CD4-positive, alpha-beta T cell treated with Interleukin-2 at 100 ng/mL for 4 hours (primary cell): ENCODE results near the gene ENTPD8.

Experiments
- DNase-seq: peaks from one replicate; pipeline ENCODE4 v3.0.0-alpha.2; 2020; ENCODE audit warnings: low spot score

Gene ENTPD8

DNA sequence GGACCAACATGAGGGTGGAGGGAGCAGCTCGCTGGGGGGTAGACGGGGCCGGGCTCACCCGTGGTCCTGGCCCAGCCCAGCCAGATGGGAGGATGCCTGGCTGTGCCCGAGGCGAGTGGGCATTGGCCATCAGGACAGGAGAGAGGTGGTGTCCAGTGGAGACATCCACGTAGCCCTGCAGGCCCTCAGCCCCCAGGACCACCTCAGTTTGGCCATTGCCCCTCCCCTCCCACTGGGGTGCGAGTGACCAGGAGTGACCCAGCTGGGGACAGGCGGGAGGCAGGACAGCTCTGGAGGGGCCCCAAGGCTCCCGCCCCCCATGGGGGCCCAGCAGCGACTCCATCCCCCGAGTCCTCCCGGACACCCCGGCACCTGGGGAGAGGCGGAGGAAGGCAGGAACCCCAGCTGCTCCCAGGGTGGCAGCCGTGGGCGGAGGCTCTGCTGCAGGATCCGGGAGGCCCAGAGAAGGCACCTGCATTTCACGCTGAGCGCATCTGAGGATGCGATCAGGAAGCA, 9.7 kb downstream of the ENTPD8 start:
- no peak for DNase-seq

DNA sequence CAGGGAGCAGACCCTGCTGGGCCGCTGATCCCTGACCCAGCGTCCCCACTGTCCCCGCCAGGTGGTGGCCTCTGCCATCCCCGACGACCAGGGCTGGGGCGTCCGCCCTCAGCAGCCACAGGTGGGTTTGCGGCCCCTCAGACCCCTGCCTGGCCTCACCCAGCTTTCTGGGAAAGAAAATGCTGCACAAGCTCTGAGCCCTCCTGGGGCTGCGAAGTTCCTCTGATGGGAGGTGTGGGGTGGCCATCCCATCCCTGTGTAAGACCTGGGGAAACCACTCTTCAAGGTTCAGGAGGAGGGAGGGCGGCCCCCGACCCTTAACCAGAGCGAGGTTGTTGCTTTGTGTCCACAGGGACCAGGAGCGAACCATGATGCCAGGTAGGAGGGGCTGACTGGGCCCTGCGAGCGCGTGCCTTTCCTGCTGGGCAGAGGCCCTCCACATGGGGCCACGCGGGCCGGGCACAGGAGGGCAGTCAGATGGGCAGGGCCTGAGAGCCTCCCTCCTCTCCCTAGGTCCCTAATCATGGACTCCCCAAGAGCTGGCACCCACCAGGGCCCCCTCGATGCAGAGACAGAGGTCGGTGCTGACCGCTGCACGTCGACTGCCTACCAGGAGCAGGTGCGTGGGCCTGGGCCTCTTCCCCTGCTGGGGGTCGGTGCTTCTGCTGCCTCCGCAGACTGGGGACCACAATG, 10.3 kb downstream of the ENTPD8 start:
- DNase-seq = no peak

- DNase-seq = no peak
Measured at GRCh38 chr9:137429974-137430722, 11.0 kb downstream of the ENTPD8 start.

DNA sequence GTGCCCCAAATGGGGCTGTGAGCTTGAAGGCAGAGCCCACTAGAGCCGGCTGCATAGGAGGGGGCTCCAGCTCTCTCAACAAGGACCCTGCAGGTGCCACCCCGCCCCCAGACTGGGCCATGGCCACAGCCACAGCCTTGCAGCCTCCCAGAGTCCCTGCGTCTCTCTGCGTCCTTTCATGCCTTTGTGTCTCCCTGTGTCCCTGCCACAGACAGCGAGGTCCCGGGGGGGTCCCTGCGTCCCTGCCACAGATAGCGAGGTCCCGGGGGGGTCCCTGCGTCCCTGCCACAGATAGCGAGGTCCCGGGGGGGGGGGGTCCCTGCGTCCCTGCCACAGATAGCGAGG, 11.6 kb downstream of the ENTPD8 start:
- DNase-seq = no peak

DNA sequence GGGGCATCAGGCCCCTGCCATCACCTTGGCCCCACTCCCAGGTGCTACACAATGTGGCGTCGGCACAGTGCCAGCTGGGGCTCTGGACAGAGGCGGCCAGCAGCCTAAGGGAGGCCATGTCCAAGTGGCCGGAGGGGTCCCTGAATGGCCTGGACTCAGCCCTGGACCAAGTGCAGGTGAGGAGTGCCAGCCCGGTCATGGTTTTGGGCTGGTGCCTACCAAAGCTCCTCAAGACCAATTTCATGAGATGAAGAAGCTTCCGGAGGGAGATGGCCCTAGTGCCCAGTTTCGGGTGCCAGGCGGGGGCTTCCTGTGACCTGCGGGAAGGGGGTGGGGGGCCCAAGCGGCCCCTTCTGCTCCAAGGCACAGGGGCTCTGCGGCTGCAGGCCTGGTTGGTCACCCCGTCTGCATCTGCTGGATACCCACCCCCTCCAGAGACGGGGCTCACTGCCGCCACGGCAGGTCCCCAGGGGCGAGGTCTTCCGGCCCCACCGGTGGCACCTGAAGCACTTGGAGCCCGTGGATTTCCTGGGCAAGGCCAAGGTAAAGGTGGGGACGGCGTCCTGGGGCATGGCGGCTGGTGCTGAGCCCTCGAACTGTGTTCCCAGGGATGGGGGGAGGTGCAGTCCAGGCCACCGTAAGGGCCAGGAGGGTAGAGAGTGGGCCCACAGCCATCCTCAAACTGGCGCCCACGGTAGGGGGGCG, 12.2 kb downstream of the ENTPD8 start:
- DNase-seq = no peak

- no peak for DNase-seq
Measured at GRCh38 chr9:137428311-137428630, 12.9 kb downstream of the ENTPD8 start.

- DNase-seq = no peak
Measured at GRCh38 chr9:137427454-137428310, 13.5 kb downstream of the ENTPD8 start.

GRCh38 chr9:137426018-137426681, 15.0 kb downstream of the ENTPD8 start:
- no peak for DNase-seq

DNA sequence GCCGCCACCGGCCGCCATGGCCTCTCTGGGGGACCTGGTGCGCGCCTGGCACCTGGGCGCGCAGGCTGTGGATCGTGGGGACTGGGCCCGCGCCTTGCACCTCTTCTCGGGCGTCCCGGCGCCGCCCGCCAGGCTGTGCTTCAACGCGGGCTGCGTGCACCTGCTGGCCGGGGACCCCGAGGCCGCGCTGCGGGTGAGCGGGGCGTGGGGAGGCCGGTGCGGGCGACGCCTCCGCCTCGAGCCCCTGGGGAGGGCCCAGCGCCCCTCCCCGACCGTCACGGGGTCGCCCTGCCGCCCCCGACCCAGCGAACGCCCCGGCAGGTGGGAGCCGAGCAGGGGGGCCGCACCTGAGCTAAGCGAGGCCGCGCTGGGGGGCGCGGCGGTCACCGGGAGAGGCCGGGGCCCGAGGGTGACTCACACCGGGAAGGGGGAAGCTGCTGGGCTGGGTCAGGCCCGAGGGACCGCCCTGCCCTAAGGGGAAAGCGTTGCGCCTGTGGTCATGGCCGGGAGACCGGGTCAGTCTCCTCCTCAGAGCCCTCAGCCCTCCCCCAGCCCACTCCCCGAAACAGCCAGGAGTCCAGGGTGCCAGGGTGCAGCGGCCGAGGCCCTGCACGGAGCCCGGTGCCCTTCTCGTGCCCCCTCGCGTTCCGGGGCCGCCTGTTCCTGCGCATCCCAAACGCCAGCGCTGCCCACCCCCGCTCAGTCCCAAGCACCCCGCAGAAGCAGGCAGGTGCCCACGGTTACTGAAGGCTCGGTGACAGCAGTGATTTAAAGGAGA, 17.5 kb downstream of the ENTPD8 start:
- no peak for DNase-seq

GRCh38 chr9:137422604-137423513, 18.3 kb downstream of the ENTPD8 start, which contains the start of the genes EXD3 and NOXA1:
Gene EXD3, minus strand, starts transcription at chr9:137423162. Its CDS starts 27,805 bp downstream, at chr9:137395357.
Gene NOXA1, plus strand, starts transcription at chr9:137423393. Its CDS starts 137 bp downstream, at chr9:137423530.
- peak; percentile 92 for DNase-seq

- no peak for DNase-seq
Measured at GRCh38 chr9:137421838-137422603, 19.1 kb downstream of the ENTPD8 start.

DNA sequence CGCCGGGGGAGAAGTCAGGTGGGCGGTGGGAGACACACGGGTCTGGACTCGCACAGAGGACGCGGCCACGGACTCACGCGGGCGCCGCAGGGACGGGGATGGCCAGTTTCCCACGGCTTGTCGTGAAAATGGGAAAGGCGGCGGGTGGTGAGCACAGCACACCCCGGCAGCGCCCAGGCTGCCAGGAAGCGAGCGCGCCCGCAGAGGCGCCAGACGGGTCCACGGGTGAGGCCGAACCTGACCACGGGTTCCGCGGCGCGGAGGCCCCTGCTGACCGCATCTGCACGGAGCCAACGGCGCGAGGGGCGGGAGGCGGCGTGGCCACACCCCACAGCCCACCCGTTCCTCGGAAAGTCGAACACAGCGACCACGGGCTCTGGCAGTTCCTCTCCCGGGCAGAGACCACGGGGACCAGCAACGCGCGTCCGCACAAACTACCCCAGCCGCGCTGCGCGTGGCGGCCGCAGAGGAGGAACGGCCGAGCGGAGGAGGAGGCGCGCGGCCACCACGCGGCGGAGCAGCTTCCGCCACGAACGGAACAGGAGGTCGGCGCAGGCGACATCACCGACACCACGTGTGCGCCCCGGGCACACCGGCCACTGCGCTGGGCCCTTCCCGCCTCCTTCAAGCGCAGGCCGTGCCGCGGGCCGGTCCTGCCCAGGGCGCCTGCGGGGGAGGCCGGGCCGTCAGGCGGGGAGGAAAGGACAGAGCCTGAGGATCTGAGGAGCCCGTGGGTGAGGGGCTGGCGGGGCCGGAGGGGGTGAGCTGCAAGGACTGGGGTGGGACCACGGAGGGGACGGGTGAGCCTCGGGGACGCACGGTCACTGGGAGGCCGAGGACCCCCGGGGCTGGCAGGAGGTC, 23.8 kb downstream of the ENTPD8 start:
- DNase-seq = no peak

DNA sequence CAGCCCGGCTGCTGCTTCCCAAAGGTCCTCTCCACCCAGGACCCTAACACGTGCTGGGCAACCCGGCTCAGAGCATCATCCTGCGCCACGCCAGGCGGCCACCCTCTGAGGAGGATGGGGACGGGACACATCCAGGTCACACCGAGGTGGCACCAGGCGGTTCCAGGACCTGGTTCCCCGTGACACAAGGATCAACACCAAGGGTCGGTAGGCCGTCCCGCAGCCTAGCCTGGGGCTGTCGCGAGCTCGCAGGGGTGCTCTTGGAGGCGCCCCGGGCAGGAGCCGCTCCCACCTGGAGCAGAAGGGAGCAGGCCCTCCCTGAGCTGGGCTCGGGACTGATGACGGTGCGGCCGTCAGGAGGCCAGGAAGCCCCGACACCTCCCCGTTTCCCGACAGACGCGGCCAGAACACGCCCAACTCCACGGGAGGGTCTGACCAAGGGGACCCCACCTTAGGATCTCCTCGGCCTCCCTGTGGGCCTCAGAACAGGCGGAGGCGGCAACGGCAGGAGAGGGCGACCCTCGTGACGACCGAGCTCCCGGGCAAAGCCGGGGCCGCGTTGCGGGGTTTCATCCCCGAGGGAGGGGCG, 24.5 kb downstream of the ENTPD8 start:
- DNase-seq = no peak

- no peak for DNase-seq
Measured at GRCh38 chr9:137416006-137416562, 25.1 kb downstream of the ENTPD8 start.

DNA sequence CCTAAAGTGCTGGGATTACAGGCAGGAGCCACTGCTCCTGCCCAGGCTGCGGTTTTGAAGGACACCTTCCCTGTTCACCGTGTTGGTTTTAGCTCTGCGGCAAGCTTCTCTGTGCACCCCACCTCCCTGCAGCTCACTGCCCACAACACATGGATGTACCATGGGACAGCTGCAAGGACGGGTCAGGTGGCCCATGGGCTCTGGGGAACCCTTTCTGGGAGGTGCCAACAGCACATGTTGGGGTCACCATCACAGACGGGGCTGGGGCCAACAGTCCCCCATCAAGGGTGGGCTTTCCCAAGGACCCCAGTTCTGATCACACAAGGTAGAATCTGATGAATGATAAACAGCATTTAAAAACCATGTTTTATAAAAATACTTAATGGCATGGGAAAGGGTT, 25.7 kb downstream of the ENTPD8 start:
- no peak for DNase-seq

DNA sequence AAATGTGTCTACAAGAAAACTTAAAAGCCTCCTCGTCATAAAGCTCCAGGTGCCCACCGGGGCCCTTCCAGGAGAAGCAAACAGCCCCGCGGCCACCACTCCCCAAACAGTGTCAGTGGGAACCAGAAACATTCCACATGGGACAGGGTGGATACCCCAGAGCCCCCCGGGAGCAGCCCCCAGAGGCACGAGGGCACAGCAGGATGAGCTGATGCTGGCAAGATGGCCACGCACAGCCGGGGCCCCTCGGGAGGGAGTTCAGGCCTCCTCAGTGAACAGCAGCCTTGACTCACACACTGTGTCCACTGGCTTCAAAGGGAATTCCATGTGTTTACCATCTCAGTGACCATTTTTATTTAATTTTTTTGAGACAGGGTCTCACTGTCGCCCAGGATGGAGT, 28.7 kb downstream of the ENTPD8 start:
- no peak for DNase-seq
